ENCODE measurements around the gene SLC5A8.

Gene SLC5A8, protein sequence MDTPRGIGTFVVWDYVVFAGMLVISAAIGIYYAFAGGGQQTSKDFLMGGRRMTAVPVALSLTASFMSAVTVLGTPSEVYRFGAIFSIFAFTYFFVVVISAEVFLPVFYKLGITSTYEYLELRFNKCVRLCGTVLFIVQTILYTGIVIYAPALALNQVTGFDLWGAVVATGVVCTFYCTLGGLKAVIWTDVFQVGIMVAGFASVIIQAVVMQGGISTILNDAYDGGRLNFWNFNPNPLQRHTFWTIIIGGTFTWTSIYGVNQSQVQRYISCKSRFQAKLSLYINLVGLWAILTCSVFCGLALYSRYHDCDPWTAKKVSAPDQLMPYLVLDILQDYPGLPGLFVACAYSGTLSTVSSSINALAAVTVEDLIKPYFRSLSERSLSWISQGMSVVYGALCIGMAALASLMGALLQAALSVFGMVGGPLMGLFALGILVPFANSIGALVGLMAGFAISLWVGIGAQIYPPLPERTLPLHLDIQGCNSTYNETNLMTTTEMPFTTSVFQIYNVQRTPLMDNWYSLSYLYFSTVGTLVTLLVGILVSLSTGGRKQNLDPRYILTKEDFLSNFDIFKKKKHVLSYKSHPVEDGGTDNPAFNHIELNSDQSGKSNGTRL
- 0 to 0.04 reads per million in 2 experiments for total RNA-seq

DNA sequence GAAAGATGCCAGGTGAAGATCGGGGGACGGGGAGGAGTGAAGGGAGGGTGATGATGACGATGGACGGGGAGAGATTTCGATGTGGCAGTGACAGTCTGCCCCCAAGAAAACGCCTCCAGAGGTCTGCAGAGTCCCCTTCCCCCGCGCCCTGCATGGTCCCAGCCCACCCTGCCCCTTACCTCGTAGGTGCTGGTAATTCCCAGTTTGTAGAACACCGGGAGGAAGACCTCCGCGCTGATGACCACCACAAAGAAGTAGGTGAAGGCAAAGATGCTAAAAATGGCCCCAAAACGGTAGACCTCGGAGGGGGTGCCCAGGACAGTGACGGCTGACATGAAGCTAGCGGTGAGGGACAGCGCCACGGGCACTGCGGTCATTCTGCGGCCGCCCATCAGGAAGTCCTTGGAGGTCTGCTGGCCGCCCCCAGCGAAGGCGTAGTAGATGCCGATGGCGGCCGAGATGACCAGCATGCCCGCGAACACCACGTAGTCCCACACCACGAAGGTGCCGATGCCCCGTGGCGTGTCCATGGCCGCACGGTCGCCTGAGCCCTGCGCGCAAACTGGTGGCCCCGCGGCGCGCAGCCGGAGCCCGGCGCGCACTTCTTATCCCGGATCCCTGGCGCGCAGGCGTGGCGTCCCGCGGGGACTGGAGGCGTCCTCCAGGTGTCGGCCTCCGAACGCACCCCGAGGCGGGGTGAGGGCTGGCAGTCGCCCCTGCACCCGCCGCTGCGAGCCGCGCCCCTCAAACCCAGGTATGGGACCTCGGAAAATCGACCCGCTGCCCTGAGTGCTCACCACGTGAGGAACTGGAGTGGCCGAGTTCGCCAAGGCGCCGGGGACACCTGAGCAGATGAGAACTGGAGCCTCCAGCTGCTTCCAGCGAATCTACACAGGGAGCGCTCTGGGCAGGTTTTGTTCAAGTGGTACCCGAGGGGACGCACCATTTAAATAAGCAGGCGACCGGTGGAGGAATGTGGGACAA is at the start of gene SLC5A8:
TSS of gene SLC5A8 (minus strand) at position 920 of the 984 bp plus-strand sequence. CDS start at position 530, 390 bp downstream.
- no peak for DNase-seq (ENCODE audit: low read depth)

DNA sequence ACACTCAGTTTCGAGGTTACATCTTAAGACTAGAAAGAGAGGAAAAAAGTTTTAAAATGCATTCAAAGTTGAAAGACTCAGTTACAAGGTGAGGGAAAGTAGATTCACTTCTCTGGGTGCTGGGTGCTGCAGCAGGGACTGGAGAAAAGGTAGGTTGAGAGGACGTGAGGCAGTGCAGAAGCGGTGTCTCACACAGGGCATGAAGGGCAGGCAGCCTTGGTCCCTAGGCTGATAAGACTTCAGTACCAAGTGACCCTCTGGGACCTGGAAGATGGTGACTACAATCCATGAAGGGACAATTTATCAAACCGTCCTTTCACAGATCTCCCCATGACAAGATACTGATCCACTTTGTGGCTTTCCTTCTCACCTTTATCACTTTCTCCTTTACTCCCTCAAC is 47.3 kb upstream of the SLC5A8 start:
- no peak for DNase-seq (ENCODE audit: low read depth)

- no peak for DNase-seq (ENCODE audit: low read depth)
Observed at GRCh38 chr12:101256266-101256665, 46.2 kb upstream of the SLC5A8 start.

DNA sequence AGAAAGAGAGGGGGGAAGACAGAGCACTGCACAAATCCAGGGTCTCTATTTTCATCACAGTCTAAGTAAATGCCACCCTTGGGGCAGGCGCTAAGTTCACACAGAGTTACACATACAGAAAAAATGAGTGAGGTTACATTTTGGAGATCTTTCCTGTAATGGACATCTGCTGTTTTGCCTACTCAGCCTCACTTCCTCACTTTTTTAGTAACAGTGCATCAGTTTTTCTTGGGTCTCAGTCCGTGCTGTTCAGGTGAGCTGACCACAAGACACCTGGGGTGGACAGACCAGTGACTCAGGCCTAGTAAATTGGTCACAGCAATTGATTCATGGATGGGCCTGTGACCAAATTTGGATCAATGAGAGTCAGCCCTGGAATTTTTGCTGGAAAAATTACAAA is 33.6 kb upstream of the SLC5A8 start:
- no peak for DNase-seq (ENCODE audit: low read depth)

GRCh38 chr12:101243074-101243473 is 33.0 kb upstream of the SLC5A8 start:
- DNase-seq (ENCODE audit: low read depth): no peak

- DNase-seq (ENCODE audit: low read depth): no peak
Observed at GRCh38 chr12:101238800-101239329, 28.8 kb upstream of the SLC5A8 start.

- DNase-seq (ENCODE audit: low read depth): no peak
Observed at GRCh38 chr12:101238306-101238705, 28.3 kb upstream of the SLC5A8 start.

- no peak for DNase-seq (ENCODE audit: low read depth)
Observed at GRCh38 chr12:101235686-101236085, 25.6 kb upstream of the SLC5A8 start.

DNA sequence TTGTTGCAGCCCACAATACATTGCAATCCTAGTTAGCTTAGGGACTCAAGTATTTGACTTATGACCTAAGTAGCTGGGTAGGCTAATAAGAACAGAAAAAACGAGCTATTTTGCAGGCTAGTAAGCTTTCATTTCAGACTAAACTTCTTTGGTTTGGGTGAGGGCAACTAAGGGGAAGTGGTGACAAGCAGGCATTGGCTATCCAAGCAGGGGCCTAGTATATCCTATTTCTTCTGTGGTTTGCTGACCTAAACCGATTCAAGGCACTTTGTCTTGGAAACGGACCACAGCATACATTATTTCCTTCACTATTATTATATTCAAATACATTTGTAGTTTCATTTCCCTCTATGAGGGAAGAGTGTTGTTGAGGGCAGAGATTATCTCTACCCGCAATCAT is 21.6 kb upstream of the SLC5A8 start:
- DNase-seq (ENCODE audit: low read depth): no peak

GRCh38 chr12:101230547-101230946 is 20.5 kb upstream of the SLC5A8 start:
- DNase-seq (ENCODE audit: low read depth): no peak

DNA sequence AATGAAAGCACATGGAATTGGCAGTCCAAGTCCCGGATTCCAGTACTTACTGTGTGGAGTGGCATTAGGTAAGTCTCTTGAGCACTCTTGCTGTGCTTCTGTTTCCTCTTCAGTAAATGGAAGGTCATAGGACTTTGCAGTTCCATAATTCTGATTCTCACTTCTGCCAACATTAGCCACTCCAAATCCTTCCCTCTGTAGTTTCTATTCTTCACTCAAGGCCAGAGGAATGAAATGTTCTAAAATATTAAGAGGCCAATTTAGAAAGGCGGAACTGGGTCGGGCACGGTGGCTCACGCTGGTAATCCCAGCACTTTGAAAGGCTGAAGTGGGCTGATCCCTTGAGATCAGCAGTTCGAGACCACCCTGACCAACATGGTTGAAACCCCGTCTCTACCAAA is 19.8 kb upstream of the SLC5A8 start:
- DNase-seq (ENCODE audit: low read depth): no peak

- DNase-seq (ENCODE audit: low read depth): no peak
Observed at GRCh38 chr12:101221301-101221700, 11.3 kb upstream of the SLC5A8 start.

- DNase-seq (ENCODE audit: low read depth): no peak
Observed at GRCh38 chr12:101216810-101217209, 6.8 kb upstream of the SLC5A8 start.

DNA sequence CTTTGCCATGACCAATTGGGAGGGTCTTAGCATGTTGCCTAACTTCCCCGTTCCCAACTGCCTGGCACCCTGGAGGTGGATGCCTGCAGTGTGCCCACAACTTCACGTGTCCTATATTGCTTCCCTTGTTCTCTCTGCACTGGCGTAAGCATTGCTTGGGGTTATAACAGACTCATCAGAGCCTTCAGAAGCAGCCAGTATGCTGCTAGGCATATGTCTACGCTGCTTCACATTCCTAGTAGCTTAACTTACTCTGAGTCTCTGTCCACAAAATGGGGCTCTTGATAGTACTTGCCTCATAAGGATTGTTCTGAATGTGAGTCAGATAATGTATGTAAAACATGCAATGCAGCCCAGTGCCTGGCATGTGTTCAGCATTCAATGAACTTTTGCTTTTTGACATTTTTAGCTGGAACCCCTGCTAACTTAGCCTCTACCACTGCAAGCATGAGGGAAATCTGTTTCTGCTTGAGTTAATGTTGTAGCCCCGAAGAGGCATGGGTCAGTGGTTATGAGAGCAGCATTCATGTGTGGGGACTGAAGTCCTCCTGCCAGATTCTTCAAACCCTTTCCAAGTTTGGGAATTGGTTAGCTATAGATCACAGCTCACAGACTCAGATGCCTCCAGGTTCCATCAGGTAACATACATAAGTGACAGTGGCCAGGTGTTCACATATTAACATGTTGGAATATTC is 2.8 kb downstream of the SLC5A8 start:
- no peak for DNase-seq (ENCODE audit: low read depth)

- DNase-seq (ENCODE audit: low read depth): no peak
Observed at GRCh38 chr12:101204602-101205304, 5.3 kb downstream of the SLC5A8 start.

- DNase-seq (ENCODE audit: low read depth): no peak
Observed at GRCh38 chr12:101200824-101201223, 9.2 kb downstream of the SLC5A8 start.

GRCh38 chr12:101200145-101200544 is 9.9 kb downstream of the SLC5A8 start:
- no peak for DNase-seq (ENCODE audit: low read depth)

GRCh38 chr12:101186291-101186690 is 23.7 kb downstream of the SLC5A8 start:
- no peak for DNase-seq (ENCODE audit: low read depth)

- no peak for DNase-seq (ENCODE audit: low read depth)
Observed at GRCh38 chr12:101181776-101182175, 28.3 kb downstream of the SLC5A8 start.

GRCh38 chr12:101174541-101174940 is 35.5 kb downstream of the SLC5A8 start:
- no peak for DNase-seq (ENCODE audit: low read depth)
